HepG2 (cell line): ENCODE measurements around the gene PHRF1.
"Not testable (repeated sequence)": the region's sequence is repeated elsewhere in the genome, so short reads cannot be mapped to it uniquely, and the experiment has no call there.

Experiments used
- CTCF ChIP-seq: sonication (generic); formaldehyde crosslinking; IDR thresholded peaks from 2 replicates; pipeline ENCODE4 v1.5.0; 2020; ENCODE audit warnings: mild to moderate bottlenecking, missing genetic modification reagents, moderate library complexity
- FOXK2 ChIP-seq: fragments of 450-650 bp; IDR thresholded peaks from 2 replicates; pipeline ENCODE4 v1.6.1; 2016
- JUNB ChIP-seq: sonication (generic); formaldehyde crosslinking; IDR thresholded peaks from 2 replicates; pipeline ENCODE4 v1.8.0; 2022; ENCODE audit warnings: missing genetic modification reagents, mild to moderate bottlenecking, borderline replicate concordance
- MAFG ChIP-seq: sonication (generic); formaldehyde crosslinking; IDR thresholded peaks from 2 replicates; pipeline ENCODE4 v1.5.1; 2020; ENCODE audit warnings: mild to moderate bottlenecking, missing genetic modification reagents
- NFIC ChIP-seq: IDR thresholded peaks from 2 replicates; pipeline ENCODE4 v1.6.1; 2012; ENCODE audit warnings: mild to moderate bottlenecking, low read length, inconsistent platforms
- TBP ChIP-seq: sonication (generic); formaldehyde crosslinking; IDR thresholded peaks from 2 replicates; pipeline ENCODE4 v1.5.0; 2020; ENCODE audit warnings: missing genetic modification reagents
- TCF7L2 ChIP-seq: IDR thresholded peaks from 2 replicates; pipeline ENCODE4 v1.6.1; 2011; ENCODE audit warnings: mild to moderate bottlenecking, low read depth, low read length, moderate library complexity
- TFE3 ChIP-seq: IDR thresholded peaks from 2 replicates; pipeline ENCODE4 v1.6.1; 2016
- ZNF282 ChIP-seq: fragments of 450-650 bp; IDR thresholded peaks from 2 replicates; pipeline ENCODE4 v1.6.1; 2018; ENCODE audit not compliant: partially characterized antibody
- ZNF609 ChIP-seq: sonication (generic); formaldehyde crosslinking; IDR thresholded peaks from 2 replicates; pipeline ENCODE4 v1.4.0; 2020; ENCODE audit warnings: mild to moderate bottlenecking, missing genetic modification reagents, borderline replicate concordance
- ZNF678 ChIP-seq: sonication (generic); formaldehyde crosslinking; IDR thresholded peaks from 2 replicates; pipeline ENCODE4 v1.4.0; 2020; ENCODE audit warnings: mild to moderate bottlenecking, missing genetic modification reagents
- ZNF781 ChIP-seq: sonication (generic); formaldehyde crosslinking; IDR thresholded peaks from 2 replicates; pipeline ENCODE4 v1.5.1; 2020; ENCODE audit warnings: borderline replicate concordance, mild to moderate bottlenecking, missing genetic modification reagents; ENCODE audit errors: not compliant biosample characterization

GRCh38 chr11:654444-654843 is 78.2 kb downstream of the PHRF1 start:
- TF ChIP-seq JUNB (CRISPR knock-in tag); FOXK2; MAFG; CTCF; TCF7L2; TBP; TFE3 (CRISPR knock-in tag); NFIC; ZNF609 (CRISPR knock-in tag); ZNF282; ZNF781 (CRISPR knock-in tag); ZNF678 (CRISPR knock-in tag): not testable (repeated sequence)
